ENCODE measurements around the gene ADAT1. TPM values are rescaled to one million over a fixed set of nuclear protein-coding genes. Genes with fewer than 3 reads are reported as not detected.

ADAT1 gene
- total and polyA plus RNA-seq, 2 of the 13 experiments (the other 11 are each of a cell fraction or from before 2014, with no cell fraction given): 18.4 to 40.8 TPM

DNA sequence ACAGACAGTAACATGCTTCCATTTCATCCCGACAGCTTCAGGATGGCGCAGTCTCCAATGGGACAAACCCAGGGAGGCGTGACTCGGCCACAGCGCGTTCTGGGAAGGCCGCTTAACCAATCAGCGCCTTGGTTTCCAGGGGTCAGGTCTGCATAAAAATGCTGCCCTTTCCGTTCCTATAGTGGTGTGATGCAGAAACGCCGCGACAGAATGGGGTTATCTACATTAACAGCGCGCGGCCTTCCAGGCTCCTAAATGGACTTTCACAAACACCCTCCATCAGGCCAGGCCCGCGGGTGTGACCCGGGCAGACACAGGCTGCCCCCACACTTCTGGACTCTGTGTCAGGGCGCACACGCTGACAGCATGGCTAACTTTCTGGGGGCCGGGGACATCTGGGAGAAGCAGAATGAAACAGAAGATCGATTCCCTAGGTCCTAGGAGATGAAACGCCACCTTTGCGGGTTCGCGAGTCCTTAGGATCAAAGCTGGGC is 67.8 kb downstream of the ADAT1 start (continued):
- TF ChIP-seq ZNF350 (CRISPR knock-in tag; IDR thresholded peaks at IDR 0.05; ENCODE audit: borderline replicate concordance, low read depth) (no peak), REPIN1 (CRISPR knock-in tag; IDR thresholded peaks at IDR 0.05; ENCODE audit: borderline replicate concordance, low read depth) (0 out of 2 replicates have a peak, but pooled peaks have one; percentile 4), ZNF292 (CRISPR knock-in tag; IDR thresholded peaks at IDR 0.05; ENCODE audit: borderline replicate concordance, low read depth) (peak; percentile 51; the same call in 1 of the 2 replicates), PLRG1 (conservative IDR thresholded peaks at IDR 0.05) (no peak), CBX2 (IDR thresholded peaks at IDR 0.05; ENCODE audit: low read depth, low read length) (no peak), CBX2 (CRISPR knock-in tag; IDR thresholded peaks at IDR 0.05; ENCODE audit: low read depth) (no peak), NAIF1 (CRISPR knock-in tag; IDR thresholded peaks at IDR 0.05; ENCODE audit: borderline replicate concordance) (no peak), ZNF761 (CRISPR knock-in tag; conservative IDR thresholded peaks at IDR 0.05) (no peak), ZNF501 (CRISPR knock-in tag; IDR thresholded peaks at IDR 0.05) (no peak), SETDB1 (CRISPR knock-in tag; IDR thresholded peaks at IDR 0.05; ENCODE audit: borderline replicate concordance) (no peak), NCOA1 (CRISPR knock-in tag; IDR thresholded peaks at IDR 0.05) (no peak), PAF1 (CRISPR knock-in tag; IDR thresholded peaks at IDR 0.05) (no peak), SMC3 (IDR thresholded peaks at IDR 0.05; ENCODE audit: low read length) (no peak)
- TF ChIP-seq, protein P1, sequence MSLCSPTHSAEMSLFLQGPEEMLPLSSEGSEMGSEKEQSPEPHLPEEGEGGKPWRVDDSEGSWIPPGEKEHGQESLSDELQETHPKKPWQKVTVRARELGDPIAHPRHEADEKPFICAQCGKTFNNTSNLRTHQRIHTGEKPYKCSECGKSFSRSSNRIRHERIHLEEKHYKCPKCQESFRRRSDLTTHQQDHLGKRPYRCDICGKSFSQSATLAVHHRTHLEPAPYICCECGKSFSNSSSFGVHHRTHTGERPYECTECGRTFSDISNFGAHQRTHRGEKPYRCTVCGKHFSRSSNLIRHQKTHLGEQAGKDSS (CRISPR knock-in tag; IDR thresholded peaks at IDR 0.05; ENCODE audit: borderline replicate concordance, low read depth): no peak
- TF ChIP-seq, protein P2, sequence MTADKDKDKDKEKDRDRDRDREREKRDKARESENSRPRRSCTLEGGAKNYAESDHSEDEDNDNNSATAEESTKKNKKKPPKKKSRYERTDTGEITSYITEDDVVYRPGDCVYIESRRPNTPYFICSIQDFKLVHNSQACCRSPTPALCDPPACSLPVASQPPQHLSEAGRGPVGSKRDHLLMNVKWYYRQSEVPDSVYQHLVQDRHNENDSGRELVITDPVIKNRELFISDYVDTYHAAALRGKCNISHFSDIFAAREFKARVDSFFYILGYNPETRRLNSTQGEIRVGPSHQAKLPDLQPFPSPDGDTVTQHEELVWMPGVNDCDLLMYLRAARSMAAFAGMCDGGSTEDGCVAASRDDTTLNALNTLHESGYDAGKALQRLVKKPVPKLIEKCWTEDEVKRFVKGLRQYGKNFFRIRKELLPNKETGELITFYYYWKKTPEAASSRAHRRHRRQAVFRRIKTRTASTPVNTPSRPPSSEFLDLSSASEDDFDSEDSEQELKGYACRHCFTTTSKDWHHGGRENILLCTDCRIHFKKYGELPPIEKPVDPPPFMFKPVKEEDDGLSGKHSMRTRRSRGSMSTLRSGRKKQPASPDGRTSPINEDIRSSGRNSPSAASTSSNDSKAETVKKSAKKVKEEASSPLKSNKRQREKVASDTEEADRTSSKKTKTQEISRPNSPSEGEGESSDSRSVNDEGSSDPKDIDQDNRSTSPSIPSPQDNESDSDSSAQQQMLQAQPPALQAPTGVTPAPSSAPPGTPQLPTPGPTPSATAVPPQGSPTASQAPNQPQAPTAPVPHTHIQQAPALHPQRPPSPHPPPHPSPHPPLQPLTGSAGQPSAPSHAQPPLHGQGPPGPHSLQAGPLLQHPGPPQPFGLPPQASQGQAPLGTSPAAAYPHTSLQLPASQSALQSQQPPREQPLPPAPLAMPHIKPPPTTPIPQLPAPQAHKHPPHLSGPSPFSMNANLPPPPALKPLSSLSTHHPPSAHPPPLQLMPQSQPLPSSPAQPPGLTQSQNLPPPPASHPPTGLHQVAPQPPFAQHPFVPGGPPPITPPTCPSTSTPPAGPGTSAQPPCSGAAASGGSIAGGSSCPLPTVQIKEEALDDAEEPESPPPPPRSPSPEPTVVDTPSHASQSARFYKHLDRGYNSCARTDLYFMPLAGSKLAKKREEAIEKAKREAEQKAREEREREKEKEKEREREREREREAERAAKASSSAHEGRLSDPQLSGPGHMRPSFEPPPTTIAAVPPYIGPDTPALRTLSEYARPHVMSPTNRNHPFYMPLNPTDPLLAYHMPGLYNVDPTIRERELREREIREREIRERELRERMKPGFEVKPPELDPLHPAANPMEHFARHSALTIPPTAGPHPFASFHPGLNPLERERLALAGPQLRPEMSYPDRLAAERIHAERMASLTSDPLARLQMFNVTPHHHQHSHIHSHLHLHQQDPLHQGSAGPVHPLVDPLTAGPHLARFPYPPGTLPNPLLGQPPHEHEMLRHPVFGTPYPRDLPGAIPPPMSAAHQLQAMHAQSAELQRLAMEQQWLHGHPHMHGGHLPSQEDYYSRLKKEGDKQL (CRISPR knock-in tag; IDR thresholded peaks at IDR 0.05; ENCODE audit: low read depth): no peak
- TF ChIP-seq, protein P3, sequence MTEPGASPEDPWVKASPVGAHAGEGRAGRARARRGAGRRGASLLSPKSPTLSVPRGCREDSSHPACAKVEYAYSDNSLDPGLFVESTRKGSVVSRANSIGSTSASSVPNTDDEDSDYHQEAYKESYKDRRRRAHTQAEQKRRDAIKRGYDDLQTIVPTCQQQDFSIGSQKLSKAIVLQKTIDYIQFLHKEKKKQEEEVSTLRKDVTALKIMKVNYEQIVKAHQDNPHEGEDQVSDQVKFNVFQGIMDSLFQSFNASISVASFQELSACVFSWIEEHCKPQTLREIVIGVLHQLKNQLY (CRISPR knock-in tag; IDR thresholded peaks at IDR 0.05): no peak
- TF ChIP-seq, protein P4, sequence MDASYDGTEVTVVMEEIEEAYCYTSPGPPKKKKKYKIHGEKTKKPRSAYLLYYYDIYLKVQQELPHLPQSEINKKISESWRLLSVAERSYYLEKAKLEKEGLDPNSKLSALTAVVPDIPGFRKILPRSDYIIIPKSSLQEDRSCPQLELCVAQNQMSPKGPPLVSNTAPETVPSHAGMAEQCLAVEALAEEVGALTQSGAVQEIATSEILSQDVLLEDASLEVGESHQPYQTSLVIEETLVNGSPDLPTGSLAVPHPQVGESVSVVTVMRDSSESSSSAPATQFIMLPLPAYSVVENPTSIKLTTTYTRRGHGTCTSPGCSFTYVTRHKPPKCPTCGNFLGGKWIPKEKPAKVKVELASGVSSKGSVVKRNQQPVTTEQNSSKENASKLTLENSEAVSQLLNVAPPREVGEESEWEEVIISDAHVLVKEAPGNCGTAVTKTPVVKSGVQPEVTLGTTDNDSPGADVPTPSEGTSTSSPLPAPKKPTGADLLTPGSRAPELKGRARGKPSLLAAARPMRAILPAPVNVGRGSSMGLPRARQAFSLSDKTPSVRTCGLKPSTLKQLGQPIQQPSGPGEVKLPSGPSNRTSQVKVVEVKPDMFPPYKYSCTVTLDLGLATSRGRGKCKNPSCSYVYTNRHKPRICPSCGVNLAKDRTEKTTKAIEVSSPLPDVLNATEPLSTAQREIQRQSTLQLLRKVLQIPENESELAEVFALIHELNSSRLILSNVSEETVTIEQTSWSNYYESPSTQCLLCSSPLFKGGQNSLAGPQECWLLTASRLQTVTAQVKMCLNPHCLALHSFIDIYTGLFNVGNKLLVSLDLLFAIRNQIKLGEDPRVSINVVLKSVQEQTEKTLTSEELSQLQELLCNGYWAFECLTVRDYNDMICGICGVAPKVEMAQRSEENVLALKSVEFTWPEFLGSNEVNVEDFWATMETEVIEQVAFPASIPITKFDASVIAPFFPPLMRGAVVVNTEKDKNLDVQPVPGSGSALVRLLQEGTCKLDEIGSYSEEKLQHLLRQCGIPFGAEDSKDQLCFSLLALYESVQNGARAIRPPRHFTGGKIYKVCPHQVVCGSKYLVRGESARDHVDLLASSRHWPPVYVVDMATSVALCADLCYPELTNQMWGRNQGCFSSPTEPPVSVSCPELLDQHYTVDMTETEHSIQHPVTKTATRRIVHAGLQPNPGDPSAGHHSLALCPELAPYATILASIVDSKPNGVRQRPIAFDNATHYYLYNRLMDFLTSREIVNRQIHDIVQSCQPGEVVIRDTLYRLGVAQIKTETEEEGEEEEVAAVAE (CRISPR knock-in tag; IDR thresholded peaks at IDR 0.05; ENCODE audit: borderline replicate concordance): 0 out of 2 replicates have a peak, but pooled peaks have one; percentile 42
